PC-9 (cell line): ENCODE measurements around the gene DCAF16.

Experiments used
- EZH2 ChIP-seq: fragments of 200-600 bp; sonication (generic); IDR thresholded peaks from 2 replicates; pipeline ENCODE4 v1.8.0; 2017; ENCODE audit warnings: antibody characterized with exemption, low read depth
- TF ChIP-seq, protein P1 (sequence below): fragments of 200-600 bp; sonication (generic); conservative IDR thresholded peaks from 2 replicates; pipeline ENCODE4 v1.6.1; 2017; ENCODE audit warnings: mixed run types, antibody characterized with exemption, mild to moderate bottlenecking, moderate library complexity

DNA sequence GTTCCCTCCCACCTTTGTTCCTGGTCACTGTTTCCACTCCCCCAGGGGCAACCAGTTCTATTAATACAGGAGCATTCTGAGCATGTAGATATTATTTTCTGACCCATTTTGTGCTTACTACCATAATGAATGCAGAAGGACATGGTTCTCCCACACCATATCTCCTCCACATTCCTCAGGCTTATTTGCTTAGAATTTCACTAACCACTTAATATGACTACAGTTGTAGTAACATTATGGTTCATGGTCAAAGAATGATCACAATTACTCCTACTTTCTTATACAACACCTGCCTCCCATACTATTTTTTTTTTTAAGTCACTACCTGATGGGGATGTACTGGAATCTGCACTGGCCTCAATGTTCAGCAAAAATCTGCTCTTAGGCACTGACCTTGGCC is 21.6 kb downstream of the DCAF16 start:
- TF ChIP-seq, protein P1, sequence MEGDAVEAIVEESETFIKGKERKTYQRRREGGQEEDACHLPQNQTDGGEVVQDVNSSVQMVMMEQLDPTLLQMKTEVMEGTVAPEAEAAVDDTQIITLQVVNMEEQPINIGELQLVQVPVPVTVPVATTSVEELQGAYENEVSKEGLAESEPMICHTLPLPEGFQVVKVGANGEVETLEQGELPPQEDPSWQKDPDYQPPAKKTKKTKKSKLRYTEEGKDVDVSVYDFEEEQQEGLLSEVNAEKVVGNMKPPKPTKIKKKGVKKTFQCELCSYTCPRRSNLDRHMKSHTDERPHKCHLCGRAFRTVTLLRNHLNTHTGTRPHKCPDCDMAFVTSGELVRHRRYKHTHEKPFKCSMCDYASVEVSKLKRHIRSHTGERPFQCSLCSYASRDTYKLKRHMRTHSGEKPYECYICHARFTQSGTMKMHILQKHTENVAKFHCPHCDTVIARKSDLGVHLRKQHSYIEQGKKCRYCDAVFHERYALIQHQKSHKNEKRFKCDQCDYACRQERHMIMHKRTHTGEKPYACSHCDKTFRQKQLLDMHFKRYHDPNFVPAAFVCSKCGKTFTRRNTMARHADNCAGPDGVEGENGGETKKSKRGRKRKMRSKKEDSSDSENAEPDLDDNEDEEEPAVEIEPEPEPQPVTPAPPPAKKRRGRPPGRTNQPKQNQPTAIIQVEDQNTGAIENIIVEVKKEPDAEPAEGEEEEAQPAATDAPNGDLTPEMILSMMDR, result no peak
- no peak for TF ChIP-seq EZH2
